Measurements from ENCODE around the gene HOXB5. TPM values are rescaled to one million over a fixed set of nuclear protein-coding genes. Genes with fewer than 3 reads are reported as not detected.
A peak's percentile ranks its signal among the peaks of the same experiment; 100 is the strongest.

HOXB5 gene
- total and polyA plus RNA-seq, 8 donors = 0.43 to 50.4 (median 2.4) TPM; not detected in 1

- DNase-seq = no peak
Measured at GRCh38 chr17:48577330-48577945, 16.1 kb downstream of the HOXB5 start.

GRCh38 chr17:48576479-48577309 is 16.9 kb downstream of the HOXB5 start:
- peak in 1 of 3 donors; percentile 27 for TF ChIP-seq POLR2AphosphoS5 (IDR thresholded peaks at IDR 0.05)
- no peak for TF ChIP-seq CTCF (IDR thresholded peaks at IDR 0.05)
- WGBS, 5 donors = 5 to 14% (median 11%) methylated on average over 30 to 43 of the region's 43 CpGs
- Histone ChIP-seq H3K27me3 (peaks cover 0 to 100% (median 82%) of the 10 kb centered on the region in 3 donors), H3K36me3 (no peaks in the 10 kb centered on the region), H3K9me3 (no peaks in the 10 kb centered on the region), H3K4me3 (peak overlapping the region; percentile 57 to 61 (median 58)), H3K27ac (peak overlapping the region; percentile 61 to 95 (median 93)), H3K4me1 (peaks cover 17 to 70% (median 46%) of the 10 kb centered on the region in 4 donors)
- no peak for DNase-seq
- intact Hi-C loops (cut with DNase I; ENCODE audit: low total_unique reads) = no loop called here

More at GRCh38 chr17:48577330-48577945, 16.1 kb downstream of the HOXB5 start:
- intact Hi-C loops (cut with DNase I; ENCODE audit: low total_unique reads) = no loop called here
- peaks cover 0 to 100% (median 90%) of the 10 kb centered on the region in 3 donors for H3K27me3 ChIP-seq
- peak overlapping the region; percentile 61 to 95 (median 93) for H3K27ac ChIP-seq
- peaks cover 17 to 70% (median 45%) of the 10 kb centered on the region in 4 donors for H3K4me1 ChIP-seq
- no peaks in the 10 kb centered on the region for H3K9me3 ChIP-seq
- H3K36me3 ChIP-seq = no peaks in the 10 kb centered on the region
- 3 to 11% (median 7%) methylated on average over 10 to 19 of the region's 19 CpGs for WGBS, 5 donors
- TF ChIP-seq EP300 (IDR thresholded peaks at IDR 0.05) (no peak), POLR2AphosphoS5 (IDR thresholded peaks at IDR 0.05) (peak in 1 of 3 donors; percentile 38)
- peak overlapping the region; percentile 57 to 61 (median 58) for H3K4me3 ChIP-seq

- Histone ChIP-seq H3K36me3 (no peaks in the 10 kb centered on the region), H3K27me3 (peaks cover 0 to 100% (median 80%) of the 10 kb centered on the region in 3 donors), H3K27ac (peak overlapping the region; percentile 69 to 95 (median 93)), H3K9me3 (no peaks in the 10 kb centered on the region), H3K4me1 (peaks cover 17 to 69% (median 45%) of the 10 kb centered on the region in 4 donors), H3K4me3 (peak overlapping the region; percentile 57 to 61 (median 58))
- DNase-seq = no peak
- TF ChIP-seq POLR2A (IDR thresholded peaks at IDR 0.05) = no peak
- no peak for TF ChIP-seq EP300 (IDR thresholded peaks at IDR 0.05)
- TF ChIP-seq POLR2AphosphoS5 (IDR thresholded peaks at IDR 0.05) = no peak
- TF ChIP-seq CTCF (IDR thresholded peaks at IDR 0.05) = no peak
- intact Hi-C loops (cut with DNase I; ENCODE audit: low total_unique reads) = no loop called here
- WGBS, 5 donors = 22 to 29% (median 24%) methylated on average over 22 of the region's 22 CpGs
Measured at GRCh38 chr17:48575673-48576478, 17.7 kb downstream of the HOXB5 start.

GRCh38 chr17:48575066-48575582 is 18.5 kb downstream of the HOXB5 start:
- no peaks in the 10 kb centered on the region for H3K36me3 ChIP-seq
- intact Hi-C loops (cut with DNase I; ENCODE audit: low total_unique reads) = no loop called here
- no peaks in the 10 kb centered on the region for H3K9me3 ChIP-seq
- TF ChIP-seq POLR2AphosphoS5 (IDR thresholded peaks at IDR 0.05) (peak in 1 of 3 donors; percentile 13), EP300 (IDR thresholded peaks at IDR 0.05) (no peak), CTCF (IDR thresholded peaks at IDR 0.05) (no peak), POLR2A (IDR thresholded peaks at IDR 0.05) (no peak)
- peak overlapping the region in 4 of 5 donors; percentile 91 to 95 (median 93) for H3K27ac ChIP-seq
- H3K4me3 ChIP-seq = peak overlapping the region; percentile 17 to 58 (median 48)
- peaks cover 0 to 100% (median 80%) of the 10 kb centered on the region in 3 donors for H3K27me3 ChIP-seq
- H3K4me1 ChIP-seq = peaks cover 17 to 73% (median 49%) of the 10 kb centered on the region in 4 donors
- DNase-seq = no peak
- 20 to 29% (median 23%) methylated on average over 7 of the region's 7 CpGs for WGBS, 5 donors

Data from stomach (tissue), 9 donors.